GM19043 (cell line): ENCODE data around the gene CACHD1.

ENCODE experiments used
- ATAC-seq: cut with Tn5 transposase; IDR thresholded peaks from one replicate; pipeline ENCODE4 v1.9.1; 2021; ENCODE audit warnings: low read depth; ENCODE audit not compliant: unreplicated experiment

The CACHD1 gene

DNA sequence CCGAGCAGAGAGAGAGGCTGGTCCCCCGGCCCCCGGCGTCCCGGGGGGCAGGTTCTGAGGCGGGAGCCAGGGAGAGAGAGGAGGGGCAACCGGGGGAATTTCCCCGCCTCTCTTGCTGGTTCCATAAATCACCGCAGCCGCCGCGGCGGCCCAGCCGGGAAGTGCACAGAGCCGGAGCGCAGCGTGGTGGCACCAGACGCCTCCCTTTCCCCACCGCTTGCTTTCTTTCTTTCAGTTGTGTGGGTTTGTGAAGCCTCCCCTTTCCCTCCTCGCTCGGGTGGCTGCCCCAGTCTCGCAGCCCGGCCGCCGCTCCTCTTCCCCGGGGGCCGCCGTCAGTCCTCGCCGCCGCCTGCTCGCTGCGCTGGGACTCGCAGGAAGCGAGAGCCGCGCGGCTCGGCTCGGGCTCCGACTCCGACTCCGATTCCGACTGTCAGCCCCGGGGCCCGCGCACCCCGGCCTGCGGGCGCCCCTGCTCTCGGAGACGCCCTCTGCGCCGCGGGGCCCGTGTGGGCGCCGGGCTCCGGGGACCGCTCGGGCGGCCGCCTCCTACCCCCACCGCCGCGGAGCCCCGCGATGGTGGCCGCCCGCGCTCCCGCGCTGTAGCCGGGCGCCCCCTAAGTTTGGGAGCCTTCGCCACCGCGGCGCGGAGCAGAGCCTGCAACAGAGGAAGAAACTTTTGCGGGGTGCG is at the start of gene CACHD1:
CACHD1 (plus strand) TSS at position 153 of the 688 bp plus-strand sequence. CDS start 616 bp downstream, outside the sequence.
- ATAC-seq = peak; percentile 59

DNA sequence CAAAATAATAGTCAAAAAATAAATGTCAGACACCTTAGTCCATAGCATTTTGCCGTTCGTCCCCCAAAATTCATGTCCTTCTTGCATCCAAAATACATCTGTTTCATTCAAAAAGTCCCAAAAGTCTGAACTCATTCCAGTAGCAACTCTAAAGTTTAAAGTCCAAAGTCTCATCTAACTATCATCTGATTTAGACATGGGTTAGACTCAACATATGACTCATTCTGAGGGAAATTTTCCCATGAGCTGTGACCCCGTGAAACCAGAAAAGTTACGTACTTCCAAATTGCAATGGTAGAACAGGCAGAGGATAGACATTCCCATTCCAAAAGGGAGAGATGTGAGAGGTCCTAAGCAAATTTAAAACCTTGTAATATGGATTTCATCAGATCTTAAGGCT is 48.6 kb upstream of the CACHD1 start:
- ATAC-seq = no peak

DNA sequence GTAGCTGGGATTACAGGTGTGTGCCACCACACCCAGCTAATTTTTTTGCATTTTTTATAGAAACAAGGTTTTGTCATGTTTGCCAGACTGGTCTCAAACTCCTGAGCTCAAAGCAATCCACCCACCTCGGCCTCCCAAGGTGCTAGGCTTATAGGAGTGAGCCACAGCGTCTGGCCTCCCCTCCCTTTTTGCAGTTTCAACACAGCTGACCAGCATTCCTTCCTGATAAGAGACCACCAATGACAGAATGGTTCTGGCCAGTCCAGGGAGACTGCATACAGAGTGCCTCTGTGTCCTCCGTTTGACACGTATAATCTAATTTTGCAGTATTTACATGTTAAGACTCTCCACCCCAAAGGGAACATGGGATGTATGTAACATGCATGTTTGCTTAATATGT is 46.4 kb upstream of the CACHD1 start:
- no peak for ATAC-seq

DNA sequence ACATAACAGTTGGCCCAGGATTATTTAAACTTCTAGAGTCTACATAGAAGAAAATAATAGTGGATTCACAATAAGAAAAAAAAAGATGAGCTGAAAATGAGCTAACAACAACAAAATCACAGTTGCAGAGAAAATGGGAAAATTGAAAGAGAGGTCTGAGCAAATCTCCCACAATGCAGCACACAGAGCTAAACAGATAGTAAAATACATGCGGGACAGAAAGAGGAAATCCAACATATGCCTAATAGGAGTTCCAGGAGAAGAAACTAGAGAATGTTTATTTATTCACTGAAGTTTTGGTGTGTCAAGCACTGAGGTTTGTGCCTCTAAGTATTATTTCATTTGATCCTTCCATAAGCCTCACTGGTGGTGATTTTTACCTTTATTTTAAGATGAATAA is 45.5 kb upstream of the CACHD1 start:
- no peak for ATAC-seq

DNA sequence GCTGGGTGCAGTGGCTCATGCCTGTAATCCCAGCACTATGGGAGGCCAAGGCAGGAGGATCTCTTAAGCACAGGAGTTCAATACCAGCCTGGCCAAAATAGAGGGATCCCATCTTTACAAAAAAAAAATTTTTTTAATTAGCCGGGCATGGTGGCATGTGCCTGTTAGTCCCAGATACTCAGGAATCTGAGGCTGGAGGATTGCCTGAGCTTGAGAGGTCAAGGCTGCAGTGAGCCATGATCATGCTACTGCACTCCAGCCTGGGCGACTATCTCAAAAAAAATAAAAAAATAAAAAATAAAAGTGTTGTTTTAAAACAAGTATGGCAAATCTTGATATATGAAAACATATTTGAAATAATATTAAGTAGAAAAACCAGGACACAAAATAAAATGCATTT is 44.4 kb upstream of the CACHD1 start:
- no peak for ATAC-seq

DNA sequence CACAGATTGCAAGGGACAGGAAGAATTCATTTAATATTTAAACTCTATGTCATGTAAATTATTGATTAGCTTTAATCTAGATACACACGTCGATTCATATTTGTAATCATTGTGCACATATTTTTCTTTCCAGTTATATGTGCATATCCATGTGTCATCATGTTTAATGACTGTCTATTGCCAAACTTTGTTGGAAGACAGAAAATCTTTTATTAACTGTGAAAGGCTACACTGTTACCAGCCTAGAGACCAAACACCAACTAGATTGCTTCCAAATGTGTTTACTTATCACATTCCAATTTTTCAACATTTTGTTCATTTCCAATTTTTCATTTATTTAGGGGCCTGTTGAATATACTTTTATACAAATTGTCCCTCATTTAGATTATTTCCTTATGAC is 43.2 kb upstream of the CACHD1 start:
- no peak for ATAC-seq

DNA sequence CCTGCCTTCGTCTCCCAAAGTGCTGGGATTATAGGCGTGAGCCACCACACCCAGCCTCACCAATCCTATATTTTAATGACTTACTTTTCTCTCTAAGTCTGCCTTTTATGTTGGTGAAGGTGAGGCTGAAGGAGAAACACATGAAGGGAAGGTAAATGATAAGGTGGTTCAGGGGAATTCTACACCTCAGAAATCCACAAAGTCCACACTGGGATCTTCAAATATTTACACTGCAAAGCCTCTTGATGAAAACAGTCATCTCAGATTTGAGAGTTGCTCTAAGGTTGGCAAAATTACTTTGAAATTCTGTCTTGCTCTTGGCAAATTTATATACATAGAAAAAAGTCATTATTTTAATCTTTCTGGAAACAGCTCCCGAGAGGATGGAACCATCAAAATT is 42.0 kb upstream of the CACHD1 start:
- ATAC-seq = no peak

DNA sequence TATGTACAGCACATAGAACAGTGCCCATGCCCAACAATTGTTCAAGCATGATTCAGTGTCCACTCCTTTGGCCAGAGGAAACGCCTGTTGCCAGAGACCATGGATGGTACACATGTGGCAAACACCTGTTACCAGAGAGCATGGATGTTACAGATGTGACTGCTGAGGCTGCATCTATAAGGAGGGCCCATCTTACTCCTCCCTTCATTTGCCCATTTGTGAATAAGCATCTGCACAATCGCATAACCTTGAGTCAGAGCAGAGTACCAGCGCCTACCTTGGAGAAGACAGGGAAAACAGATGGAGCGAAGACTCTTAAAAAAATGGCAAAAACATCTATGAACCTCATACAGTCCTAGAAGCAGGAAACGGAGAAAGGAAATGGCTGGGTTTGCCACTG is 36.6 kb upstream of the CACHD1 start:
- no peak for ATAC-seq

DNA sequence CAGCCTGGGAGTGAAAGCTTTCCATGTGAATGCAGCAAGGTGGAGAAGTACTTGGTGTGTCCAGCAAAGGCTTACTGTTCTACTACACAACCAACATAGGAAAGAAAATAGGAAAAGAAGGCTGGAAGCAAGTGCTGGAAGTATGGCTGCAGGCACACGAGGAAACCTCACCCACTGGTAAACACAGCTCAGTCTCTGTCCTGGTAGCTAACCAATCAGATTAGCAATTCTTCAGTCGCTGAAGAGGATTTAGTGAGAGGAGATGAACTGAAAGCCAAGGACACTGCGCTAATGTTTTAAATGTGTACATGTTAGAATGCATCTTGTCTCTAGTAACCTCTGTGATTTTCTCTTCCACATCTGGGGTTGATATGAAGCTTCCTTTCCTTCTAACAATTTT is 36.2 kb upstream of the CACHD1 start:
- no peak for ATAC-seq

DNA sequence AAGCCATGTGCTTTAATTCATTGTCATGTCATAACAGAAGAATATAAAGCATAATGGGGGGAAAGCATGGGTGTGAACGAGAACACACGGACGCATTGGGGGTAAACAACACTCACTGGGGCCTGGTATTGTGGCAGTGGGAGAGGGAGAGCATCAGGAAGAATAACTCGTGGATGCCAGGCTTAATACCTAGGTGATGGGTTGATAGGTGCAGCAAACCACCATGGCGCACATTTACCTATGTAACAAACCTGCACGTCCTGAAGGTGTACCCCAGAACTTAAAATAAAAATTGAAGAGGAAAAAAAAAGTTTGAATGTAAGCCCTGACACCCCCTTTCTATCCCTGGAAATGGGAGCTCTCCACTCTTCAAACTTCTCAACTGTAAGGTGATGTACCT is 34.9 kb upstream of the CACHD1 start:
- ATAC-seq = no peak

DNA sequence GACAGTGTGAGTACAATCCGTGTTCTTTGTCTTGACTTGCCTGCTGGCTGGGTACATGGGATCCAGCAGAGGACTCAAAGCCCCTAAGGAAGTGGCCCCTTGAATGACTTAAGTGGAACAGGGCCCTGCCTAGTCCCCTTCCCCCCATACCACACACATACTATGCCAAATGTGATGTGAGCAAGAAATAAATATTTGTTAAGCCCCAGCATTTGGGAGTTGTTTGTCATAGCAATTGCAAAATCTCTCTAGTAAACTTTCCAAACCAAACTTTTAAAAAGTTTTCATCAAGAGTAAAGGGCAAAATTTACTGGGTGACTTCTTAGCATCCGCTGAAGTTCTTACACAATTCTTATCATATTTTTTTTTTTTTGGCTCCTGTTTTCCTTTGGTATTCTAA is 32.5 kb upstream of the CACHD1 start:
- no peak for ATAC-seq

DNA sequence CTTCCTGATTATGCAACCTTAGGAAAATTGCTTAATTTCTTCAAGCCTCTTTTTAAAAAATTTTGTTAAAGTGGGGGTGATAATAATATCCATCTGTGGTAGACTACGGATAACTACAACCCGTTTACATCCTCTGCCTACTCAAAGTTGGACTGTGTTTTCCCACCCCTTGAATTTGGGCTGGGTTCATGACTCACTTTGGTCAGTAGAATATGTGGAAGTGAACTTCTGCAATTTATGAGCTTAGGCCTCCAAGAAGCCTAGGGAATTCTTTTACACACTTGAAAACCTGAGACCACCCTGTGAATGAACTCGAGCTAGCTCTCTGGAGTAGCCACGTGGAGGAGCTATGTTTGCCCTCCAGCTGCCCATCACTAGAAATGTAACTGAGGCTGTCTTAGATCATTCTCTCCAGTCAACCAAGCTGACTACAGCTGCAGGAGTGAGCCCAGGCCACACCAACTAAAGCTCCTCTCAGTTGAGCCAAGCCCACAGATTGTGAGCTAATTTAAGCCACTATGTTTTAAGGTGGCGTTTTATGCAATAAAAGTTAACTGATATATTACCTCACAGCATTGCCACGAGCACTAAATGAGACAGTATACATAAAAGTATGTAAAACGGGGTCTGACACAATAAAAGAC is 29.6 kb upstream of the CACHD1 start:
- ATAC-seq = no peak

DNA sequence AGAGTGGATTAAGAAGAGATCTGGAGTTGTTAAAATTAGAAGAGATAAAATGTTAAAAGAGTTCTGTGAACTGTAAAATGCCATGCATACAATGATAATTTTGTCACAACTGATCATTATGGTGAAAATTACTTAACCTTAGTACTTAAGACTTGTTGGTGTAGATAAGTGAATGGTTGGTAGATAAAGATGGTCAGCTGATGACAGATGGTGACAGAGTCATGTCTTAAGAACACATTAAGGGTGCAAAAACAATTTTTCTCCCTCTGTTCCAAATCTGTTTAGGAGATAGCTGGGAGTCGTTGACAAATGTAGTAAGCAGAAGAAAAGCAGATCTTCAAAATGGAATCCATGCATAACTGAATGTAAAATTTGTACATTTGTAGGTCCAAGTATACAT is 18.5 kb upstream of the CACHD1 start:
- no peak for ATAC-seq

DNA sequence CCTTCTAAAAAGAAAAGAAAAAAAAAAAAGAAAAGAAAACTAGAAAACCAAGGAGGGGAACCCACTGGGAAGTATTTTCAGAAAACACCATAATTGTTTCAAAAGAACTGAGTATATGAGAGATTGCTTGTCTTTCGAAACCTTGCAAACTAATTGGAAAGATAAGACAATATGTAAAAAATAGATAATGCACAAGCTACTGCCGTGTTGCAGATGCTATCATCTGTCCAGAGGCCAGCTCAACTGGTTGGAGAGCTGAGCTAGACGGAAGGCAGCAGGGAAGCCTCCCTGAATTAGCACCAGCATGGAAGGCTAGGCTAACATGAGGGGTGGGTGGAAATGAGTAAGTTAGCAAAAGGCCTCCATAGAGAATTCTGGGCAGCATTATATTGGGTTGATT is 16.2 kb upstream of the CACHD1 start:
- no peak for ATAC-seq

DNA sequence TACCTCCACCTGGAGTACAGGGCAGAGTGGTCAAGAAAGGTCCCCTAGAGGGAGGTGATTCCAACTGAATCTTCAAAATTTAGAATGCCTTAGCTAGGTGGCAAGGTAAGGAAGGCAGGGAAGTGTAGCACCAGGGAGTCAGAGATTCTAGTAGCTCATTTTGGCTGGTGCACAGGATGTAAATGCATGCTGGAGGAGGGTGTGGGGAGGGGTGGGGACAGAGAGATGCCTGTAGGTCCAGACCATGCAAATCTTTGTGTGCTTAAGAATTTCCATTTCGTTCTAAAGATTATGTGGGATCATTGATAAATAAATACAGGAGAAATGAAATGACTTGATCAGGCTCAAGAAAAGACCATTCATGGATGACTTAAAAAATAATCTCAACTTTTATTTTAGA is 11.0 kb upstream of the CACHD1 start:
- ATAC-seq = no peak

DNA sequence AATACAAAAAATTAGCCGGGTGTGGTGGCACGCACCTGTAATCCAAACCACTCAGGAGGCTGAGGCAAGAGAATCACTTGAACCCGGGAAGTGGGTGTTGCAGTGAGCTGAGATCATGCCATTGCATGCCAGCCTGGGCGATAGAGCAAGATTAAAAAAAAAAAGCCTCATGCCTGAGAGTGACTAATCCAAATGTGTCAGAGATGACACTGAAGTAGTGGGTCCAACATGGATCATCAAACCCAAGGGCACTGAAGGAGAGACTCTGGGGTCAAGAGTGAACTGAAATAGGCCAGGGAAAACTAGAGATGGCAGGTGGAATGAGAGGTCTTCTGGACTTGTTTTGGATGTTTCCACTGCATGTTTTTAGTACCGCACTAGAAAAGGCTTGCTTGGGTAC is 10.2 kb upstream of the CACHD1 start:
- ATAC-seq = no peak

DNA sequence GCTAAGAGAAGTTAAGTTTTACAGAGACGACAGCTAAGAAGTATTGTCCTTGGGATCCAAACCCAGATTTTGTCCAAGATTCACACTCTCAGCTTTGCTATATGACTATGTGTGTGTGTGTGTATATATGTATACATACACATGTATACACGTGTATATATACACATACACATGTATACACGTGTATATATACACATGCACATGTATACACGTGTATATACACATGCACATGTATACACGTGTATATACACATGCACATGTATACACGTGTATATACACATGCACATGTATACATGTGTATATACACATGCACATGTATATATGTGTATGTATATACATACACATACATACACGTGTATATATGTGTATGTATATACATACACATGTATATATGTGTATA is 3.9 kb upstream of the CACHD1 start:
- no peak for ATAC-seq

DNA sequence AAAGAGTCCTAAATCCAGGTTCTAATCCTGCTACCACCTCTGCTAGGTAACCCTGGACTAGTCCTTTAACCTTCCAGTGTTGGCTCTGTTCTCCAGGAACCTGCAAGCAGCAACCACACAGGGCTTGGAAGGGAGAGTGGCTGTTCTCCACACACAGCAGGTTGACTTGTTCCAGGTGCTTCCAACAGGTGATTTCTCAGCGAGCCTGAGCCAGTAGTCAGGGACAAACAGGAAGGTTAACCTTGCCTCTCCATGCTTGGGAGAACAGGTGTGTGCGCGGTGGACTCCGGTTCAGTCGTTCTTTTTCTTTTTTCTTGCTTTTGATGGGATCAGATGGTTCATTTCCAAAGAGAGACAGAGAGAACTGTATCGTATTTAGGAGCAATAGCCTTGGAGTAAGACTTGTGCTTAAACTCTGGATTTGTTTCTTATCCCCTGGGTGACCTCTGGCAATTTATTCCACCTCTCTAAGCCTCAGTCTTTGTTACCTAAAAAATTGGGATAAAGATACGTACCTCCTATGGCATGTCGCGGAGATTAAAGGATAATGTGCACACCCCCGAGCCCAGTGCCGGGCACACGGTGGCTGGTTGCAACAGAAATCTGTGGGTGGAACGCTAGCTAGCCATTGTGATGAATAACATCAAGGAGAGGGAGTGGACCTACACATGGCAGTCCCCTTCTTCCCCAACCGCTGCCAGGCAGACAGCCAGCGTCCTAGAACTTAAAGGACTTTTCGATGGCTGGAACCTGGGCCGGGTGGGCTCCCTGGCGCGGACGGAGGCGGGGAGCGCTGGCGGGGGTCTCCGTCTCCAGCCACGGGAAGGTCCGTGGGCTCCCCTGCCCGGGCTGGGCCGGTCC is 583 bp upstream of the CACHD1 start:
- ATAC-seq = no peak

DNA sequence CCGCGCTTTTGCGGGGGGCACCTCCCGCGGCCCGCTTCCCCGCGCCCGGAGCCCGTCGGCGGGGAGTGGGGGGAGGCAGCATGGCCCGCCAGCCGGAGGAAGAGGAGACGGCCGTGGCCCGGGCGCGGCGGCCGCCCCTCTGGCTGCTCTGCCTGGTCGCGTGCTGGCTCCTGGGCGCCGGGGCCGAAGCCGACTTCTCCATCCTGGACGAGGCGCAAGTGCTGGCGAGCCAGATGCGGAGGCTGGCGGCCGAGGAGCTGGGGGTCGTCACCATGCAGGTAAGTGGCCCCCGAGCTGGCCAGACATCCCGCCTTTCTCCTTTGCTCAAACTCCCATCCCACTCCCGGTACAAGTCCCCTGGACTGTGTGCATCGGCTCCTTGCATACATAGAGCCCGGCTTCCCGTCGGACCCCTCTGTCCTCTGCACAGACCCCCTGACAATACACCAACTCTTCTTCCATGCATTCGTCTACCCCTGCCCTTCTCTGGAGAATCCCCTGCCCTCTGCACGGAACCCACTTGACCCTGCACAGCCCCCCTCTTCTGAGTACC is 812 bp downstream of the CACHD1 start:
- ATAC-seq = peak; percentile 9

DNA sequence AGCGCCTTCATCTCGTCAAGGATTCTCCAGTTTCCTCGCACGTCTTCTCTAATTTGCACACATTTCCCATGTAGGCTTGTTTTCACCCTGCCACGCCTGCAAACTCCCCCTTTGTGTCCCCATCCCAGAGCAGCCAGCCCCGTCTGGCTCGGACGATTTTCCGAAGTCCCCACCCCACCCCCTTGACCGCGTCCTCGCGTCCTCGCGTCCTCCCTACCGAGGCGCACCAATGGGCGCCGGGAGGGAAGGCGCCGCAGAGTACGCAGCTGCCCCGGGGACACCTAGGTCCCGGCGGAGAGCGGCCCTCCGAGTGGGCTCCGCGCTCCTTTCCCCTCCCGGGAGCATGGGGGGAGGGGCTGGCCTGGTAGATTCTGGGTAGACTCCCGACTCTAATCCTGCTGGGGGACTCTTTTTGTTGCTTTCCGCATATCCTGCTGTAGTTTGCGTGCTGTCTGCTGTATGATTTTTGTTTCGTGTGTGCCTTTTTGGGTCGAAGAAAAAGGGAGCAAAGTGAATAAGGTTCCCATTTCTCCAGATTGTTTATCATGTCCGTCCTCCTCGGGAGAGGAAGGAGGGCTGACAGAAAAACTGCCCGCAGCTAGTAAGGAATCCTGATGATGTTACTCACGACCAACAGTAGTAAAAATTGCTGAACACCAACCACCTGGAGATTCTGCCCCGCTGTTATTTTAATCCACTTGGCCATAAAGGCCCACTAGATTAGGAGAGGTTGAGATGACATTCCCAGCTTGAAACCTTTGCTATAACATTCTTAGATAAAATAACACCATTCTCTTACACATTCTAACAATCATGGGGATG is 1.5 kb downstream of the CACHD1 start:
- no peak for ATAC-seq

DNA sequence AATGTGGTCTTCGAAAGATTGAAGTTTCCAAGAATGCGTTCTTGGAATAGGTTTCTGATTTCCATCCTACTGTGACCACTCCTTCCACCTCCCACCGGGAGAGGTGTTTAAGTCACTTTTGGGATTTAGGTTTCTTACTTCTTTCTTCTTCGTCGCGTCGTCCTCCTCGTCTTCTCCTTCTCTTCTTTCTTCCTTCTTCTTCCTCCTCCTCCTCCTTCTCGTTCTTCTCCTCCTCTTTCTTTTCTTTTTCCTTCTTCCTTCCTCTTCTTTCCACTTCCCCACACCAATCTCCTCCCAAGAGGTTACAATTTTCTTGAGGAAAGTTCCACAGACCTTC is 2.1 kb downstream of the CACHD1 start:
- no peak for ATAC-seq
